Measurements from ENCODE around the gene MGAT1.
"Not testable (repeated sequence)": the region's sequence is repeated elsewhere in the genome, so short reads cannot be mapped to it uniquely, and the experiment has no call there.

MGAT1 gene

DNA sequence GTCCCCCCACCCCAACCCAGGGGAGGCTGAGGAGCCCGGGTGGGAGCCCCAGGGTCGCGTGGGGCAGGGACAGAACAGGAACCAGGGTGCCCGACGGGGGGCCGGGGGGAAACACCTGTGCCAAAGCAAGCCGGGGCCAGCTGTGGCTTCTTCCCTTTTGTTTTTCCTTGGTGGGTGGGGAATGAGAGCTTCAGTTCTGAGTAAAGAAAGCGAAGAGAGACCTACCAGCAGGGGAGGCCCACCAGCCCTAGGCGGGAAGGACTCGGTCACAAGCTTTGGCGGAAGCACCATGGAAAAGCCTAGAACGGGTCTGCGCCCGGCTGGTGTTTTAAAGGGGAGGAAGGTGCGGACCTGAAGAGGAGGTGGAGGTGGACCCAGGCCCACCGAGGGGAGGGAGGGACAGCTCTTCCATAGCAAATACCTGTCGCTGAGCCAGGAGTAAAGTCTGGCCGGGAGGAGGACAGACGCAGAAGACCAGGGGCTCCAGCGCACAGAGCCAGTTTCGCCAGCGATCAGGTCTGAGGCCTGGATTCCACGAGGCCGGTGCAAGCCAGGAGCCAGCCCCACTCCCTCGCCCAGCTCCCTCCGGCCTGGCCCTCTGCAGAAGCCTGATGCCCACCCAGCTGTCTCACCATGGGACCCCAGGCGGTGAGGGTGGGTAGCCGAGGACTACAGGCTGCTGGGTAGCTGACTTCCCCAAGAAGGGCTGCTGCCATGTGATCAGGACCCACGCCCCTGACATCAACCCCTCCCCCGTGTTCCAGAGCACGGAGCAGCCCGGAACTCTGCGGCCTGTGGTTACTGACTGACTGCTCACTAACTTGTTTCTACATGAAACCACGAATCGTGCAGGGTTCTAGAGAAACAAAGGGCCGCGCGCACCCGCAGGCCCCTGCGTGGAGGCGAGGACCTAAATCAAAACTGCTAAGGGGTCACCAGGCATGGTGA lies 849 bp upstream of the MGAT1 start:
- DNase-seq = peak in 1 of 2 donors; percentile 47

DNA sequence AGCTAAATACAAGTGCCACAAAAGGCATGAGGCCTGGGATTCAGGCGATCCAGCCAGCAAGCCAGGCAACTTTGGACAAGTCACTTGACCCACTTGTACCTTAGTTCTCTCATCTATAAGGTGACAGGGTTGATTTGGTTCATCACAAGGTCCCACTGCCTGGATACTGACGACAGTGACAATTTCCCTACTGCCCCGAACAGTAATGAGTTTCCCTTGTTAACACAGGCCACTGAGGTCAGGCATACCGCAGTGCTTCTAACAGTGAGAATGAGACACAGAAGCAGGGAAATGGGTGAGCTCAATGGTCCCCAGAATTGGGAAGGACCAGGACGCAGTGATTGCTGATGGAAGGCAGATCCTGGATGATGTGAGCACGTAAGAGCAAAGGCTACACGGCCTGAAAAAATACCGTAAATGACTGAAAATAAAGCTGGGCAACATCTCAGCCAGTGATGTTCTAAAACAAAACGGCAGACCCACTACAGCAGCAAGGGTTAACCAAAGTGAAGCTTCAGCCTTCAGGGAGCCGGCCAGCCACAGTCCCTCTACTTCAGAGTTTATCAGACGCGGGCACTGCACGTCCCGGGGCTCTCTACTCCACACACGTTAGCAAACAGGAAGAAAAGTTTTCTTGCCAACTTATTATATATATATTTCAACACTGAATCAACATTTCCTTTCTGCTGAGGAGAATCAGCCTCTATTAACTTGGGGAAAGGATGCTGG lies 846 bp downstream of the MGAT1 start:
- DNase-seq = no peak

DNA sequence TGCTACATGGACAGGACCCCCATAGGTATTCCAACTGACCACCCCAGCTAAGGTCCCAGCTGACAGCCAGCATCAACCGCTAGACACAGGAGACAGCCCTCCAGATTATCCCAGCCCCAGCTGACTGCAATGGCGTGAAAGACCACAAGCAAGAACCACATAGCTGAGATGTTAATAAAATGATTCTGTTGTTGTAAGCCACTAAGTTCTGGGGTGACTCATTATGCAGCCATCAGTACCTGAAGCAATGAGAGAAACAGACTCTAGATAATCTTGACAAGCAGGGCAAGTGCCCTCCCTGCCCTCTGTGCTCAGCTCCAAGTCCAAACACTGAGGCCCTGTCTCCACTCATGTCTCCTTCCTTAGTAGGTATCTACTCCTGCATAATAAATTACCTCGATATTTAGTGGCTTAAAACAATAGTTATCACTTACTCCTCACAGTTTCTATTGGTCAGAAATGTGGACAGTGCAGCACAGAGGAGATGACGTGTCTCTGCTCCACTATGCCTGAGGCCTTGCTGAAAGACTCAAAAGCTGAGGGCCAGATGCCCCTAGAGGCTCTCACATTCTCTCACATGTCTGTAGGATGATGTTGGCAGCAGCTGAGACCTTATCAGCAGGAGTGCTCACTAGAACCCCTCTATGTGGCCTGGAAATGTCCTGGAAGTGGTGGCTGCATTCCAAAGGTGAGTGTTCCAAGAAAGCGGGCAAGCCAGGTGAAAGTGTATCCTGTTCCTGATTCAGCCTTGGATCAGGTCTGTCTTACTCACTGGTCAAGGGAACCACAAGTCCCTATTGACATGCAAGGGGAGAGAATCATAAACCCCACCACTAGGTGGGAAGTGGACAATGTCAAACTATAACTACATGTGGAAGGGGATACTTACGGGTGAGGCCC lies 2.5 kb downstream of the MGAT1 start:
- no peak for DNase-seq

DNA sequence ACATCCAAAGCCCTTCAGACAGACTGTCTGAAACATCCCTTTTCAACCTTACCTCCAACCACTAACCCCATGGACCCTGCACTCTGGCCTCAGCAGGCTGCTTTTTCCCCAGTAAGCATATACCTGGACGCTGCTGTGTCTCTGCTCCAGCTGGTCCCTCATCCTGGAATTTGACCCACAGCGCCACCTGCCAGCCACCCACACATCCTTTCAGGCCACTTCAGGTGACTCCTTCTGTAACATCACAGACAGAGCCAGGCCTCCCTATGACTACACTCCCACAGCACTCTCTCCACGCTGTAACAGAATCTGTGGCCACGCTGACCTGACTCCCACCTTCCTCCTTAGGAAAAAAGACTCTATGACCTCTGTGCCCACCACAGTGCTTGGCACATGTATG lies 3.4 kb downstream of the MGAT1 start:
- DNase-seq = no peak

- DNase-seq = no peak
Measured at GRCh38 chr5:180798193-180798592, 4.4 kb downstream of the MGAT1 start.

- DNase-seq = no peak
Measured at GRCh38 chr5:180797256-180798192, 5.1 kb downstream of the MGAT1 start.

GRCh38 chr5:180795771-180796313 lies 6.8 kb downstream of the MGAT1 start:
- DNase-seq = no peak

DNA sequence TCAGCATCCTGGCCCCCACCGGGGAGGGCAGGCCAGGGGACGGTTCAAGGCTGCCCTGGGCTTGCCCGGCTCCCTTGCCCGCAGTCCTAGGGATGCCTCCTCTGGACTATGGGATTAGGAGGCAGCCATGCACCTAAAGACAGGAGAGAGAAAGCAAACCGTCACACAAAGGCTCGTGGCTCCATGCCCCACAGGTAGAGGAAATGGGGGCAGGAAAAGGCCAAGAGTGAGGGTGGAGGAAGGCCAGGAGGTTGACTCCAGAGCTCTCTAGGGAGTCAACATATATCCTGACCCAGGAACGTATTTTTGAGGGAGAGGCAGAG lies 9.7 kb downstream of the MGAT1 start:
- no peak for DNase-seq

DNA sequence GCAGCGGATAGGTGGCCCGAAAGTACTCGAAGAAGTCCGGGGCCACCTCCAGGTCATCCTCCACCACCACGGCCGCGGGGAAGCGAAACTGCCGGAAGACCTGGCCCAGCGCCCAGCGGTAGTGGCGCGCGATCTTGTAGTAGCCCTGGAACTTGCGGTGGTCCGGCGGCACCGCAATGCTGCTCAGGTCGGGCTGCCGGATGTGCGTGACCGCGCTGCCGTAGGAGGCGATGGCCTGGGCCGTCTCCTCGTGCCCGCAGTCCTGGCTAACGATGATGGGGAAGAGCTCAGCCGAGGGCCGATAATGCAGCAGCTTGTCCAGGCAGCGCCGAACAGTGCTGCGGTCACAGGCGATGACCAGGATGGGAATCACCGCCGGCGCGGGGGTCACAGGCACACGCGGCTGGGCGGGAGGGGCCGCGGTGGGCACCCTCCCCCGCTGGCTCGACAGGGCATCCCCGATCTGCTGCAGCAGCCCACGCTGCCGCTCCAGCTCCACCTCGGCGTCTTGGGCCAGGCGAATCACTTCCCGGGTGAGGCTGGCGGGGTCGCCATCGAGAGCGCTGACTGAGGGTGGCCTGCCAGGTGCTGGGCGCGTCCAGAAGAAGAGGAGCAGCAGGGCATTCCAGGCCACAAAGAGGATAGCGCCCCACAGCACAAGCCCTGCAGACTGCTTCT lies 10.2 kb downstream of the MGAT1 start:
- DNase-seq = no peak

GRCh38 chr5:180791611-180792213 lies 10.9 kb downstream of the MGAT1 start:
- no peak for DNase-seq

- DNase-seq = no peak
Measured at GRCh38 chr5:180790524-180790923, 12.1 kb downstream of the MGAT1 start.

DNA sequence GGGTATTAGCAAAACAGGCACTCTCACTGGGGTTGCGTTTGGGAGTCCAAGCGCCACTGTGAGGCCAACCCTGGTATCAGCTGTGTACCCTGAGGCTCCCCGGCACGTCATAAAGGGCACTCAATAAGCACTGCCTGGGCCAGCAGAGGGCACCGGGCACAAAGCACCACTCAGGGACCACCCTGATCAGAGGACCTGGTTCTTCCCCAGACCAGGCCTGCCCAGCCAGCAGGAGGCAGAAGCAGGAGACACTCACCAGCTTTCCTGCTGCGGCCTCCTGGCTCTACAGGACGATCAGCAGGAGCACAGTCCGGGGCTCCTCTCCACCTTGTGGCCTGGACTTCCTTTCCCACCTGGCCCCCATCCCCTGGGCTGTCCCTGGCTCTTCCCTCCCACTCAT lies 12.6 kb downstream of the MGAT1 start:
- DNase-seq = no peak

- DNase-seq = not testable (repeated sequence)
Measured at GRCh38 chr5:180788651-180789410, 13.8 kb downstream of the MGAT1 start.

DNA sequence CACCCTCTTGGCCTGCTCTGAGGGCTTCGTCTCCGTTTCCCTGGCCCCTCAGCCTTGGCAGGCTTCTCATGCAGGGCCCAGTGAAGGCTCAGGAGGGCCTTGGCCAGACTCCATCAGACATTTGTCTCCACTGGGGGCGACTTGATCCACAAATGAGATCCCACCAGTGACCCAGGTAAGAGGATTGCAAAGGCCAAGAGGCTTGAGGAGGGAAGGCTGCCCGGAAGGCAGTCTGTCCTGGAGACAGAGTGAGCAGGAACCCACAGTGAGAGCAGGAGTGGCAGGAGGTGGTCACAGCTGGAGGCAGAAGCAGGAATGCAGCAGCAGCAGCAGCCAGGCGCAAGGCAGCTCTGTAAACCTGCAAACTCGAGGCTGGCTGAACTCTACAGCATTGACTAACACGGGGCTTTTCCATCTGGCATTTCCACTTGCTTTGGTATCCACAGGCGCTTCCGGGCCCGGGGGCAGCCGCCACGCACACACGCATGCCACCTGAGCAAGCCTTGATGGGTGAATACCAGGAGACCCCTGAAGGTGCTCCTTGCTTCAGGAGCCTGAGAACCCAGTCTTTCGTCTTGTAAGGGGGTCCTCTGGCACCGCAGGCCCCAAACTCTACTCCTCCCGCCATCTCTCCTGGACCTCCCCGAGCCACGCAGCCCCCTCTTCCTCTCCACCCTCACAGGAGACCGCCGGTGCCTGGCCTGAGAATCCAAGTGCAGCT lies 14.7 kb downstream of the MGAT1 start:
- DNase-seq = no peak

- DNase-seq = no peak
Measured at GRCh38 chr5:180786531-180787398, 15.8 kb downstream of the MGAT1 start.

- DNase-seq = no peak
Measured at GRCh38 chr5:180785794-180786221, 16.8 kb downstream of the MGAT1 start.

- no peak for DNase-seq
Measured at GRCh38 chr5:180785121-180785781, 17.4 kb downstream of the MGAT1 start.
